Endothelial cell of umbilical vein (primary cell): ENCODE results near the gene GRM4. TPM values are rescaled to one million over a fixed set of nuclear protein-coding genes. Genes with fewer than 3 reads are reported as not detected.

ENCODE experiments used
- BruUV-seq: library from RNA; stranded (reverse); fragments of 400-500 nt; replicated peaks from 2 replicates; lab custom pipeline; 2021; lab: Mats Ljungman, UMichigan
- CTCF ChIA-PET: fragments of 300-600, 350-600 bp; sonication (Branson Sonifier 250); formaldehyde crosslinking; loops from one replicate; lab custom pipeline; 2021; ENCODE audit warnings: antibody characterized with exemption, inconsistent platforms; lab: Charles Lee
- POLR2A ChIA-PET: fragments of 300-600, 350-600 bp; sonication (Branson Sonifier 250); formaldehyde crosslinking; loops from one replicate; lab custom pipeline; 2021; ENCODE audit warnings: antibody characterized with exemption, inconsistent platforms; lab: Charles Lee
- DNase-seq: peaks from one replicate; pipeline ENCODE4 v3.0.0-alpha.2; 2011; ENCODE audit warnings: low read depth, low spot score
- FAIRE-seq: peaks from 2 replicates; lab custom pipeline; 2011; peaks lifted over from hg19 to GRCh38; lab: Jason Lieb, UNC
- H2AFZ ChIP-seq: 2 replicates; pipeline ENCODE4 v1.6.0; 2012; ENCODE audit warnings: low read depth, low read length, control low read depth, inconsistent platforms
- H3K27ac ChIP-seq: 2 replicates; pipeline ENCODE4 v1.5.1; 2011; ENCODE audit warnings: low read depth, mild to moderate bottlenecking, control low read depth, low read length, moderate library complexity; ENCODE audit not compliant: insufficient read depth
- H3K27me3 ChIP-seq, 2 experiments: 2 replicates each; pipeline versions ENCODE4 v1.6.0 to v1.6.1; 2011; ENCODE audit warnings: low read length in 2 of 2, mixed read lengths in 1 of 2; ENCODE audit not compliant: control insufficient read depth in 2 of 2, insufficient read depth in 2 of 2
- H3K36me3 ChIP-seq, 2 experiments: 2 replicates in 1 of 2; 3 replicates in 1 of 2; pipeline ENCODE4 v1.5.1; 2011; ENCODE audit warnings: low read length in 2 of 2, mild to moderate bottlenecking in 1 of 2, moderate library complexity in 1 of 2; ENCODE audit not compliant: control insufficient read depth in 2 of 2, insufficient read depth in 2 of 2; ENCODE audit errors: extremely low read depth in 1 of 2
- H3K4me1 ChIP-seq: 3 replicates; pipeline ENCODE4 v1.5.1; 2011; ENCODE audit warnings: mild to moderate bottlenecking, low read length; ENCODE audit not compliant: control insufficient read depth, insufficient read depth; ENCODE audit errors: extremely low read depth
- H3K4me2 ChIP-seq: 2 replicates; pipeline ENCODE4 v1.6.1; 2011; ENCODE audit warnings: low read length, control low read depth, mixed read lengths; ENCODE audit not compliant: insufficient read depth
- H3K4me3 ChIP-seq, 3 experiments: fragments of 200-600 bp in 1 of 3; sonication (generic), shearing (Covaris generic) in 1 of 3; replicated peaks in 1 of 3; 2 replicates each; pipeline ENCODE4 v1.5.1; 2011 to 2016; ENCODE audit warnings: control low read depth in 3 of 3, low read length in 3 of 3, mild to moderate bottlenecking in 2 of 3, inconsistent platforms in 1 of 3, low read depth in 1 of 3, moderate library complexity in 1 of 3; ENCODE audit not compliant: insufficient read depth in 1 of 3
- H3K79me2 ChIP-seq: 2 replicates; pipeline ENCODE4 v1.6.0; 2012; ENCODE audit warnings: low read length, inconsistent platforms; ENCODE audit not compliant: control insufficient read depth, insufficient read depth
- H3K9ac ChIP-seq: replicated peaks from 2 replicates; pipeline ENCODE3; 2011; ENCODE audit warnings: low read length, control low read depth; ENCODE audit not compliant: insufficient read depth; ENCODE audit errors: extremely low read depth
- H3K9me1 ChIP-seq: replicated peaks from 3 replicates; pipeline ENCODE4 v1.6.0; 2011; ENCODE audit warnings: mild to moderate bottlenecking, low read length; ENCODE audit not compliant: control insufficient read depth, insufficient read depth; ENCODE audit errors: extremely low read depth
- H3K9me3 ChIP-seq: replicated peaks from 2 replicates; pipeline ENCODE4 v1.5.1; 2012; ENCODE audit warnings: low read length, inconsistent platforms; ENCODE audit not compliant: control insufficient read depth, insufficient read depth
- H4K20me1 ChIP-seq: replicated peaks from 2 replicates; pipeline ENCODE3; 2011; ENCODE audit warnings: mild to moderate bottlenecking, low read length; ENCODE audit not compliant: control insufficient read depth, insufficient read depth; ENCODE audit errors: extremely low read depth
- CTCF ChIP-seq, 2 donors: IDR thresholded peaks; 1 replicate in 1 of 2; 2 replicates in 1 of 2; pipeline ENCODE4 v1.5.1; 2011; ENCODE audit warnings: low read length in 2 of 2, mild to moderate bottlenecking in 2 of 2, moderate library complexity in 2 of 2, control low read depth in 1 of 2, inconsistent platforms in 1 of 2, low read depth in 1 of 2; ENCODE audit not compliant: insufficient read depth in 1 of 2; ENCODE audit errors: extremely low read depth in 1 of 2
- EZH2 ChIP-seq: IDR thresholded peaks from 2 replicates; pipeline ENCODE4 v1.6.1; 2012; ENCODE audit warnings: borderline replicate concordance, low read depth, mild to moderate bottlenecking, moderate library complexity, low read length, inconsistent platforms; ENCODE audit not compliant: severe bottlenecking
- FOS ChIP-seq: IDR thresholded peaks from 2 replicates; pipeline ENCODE4 v1.6.1; 2011; ENCODE audit warnings: mild to moderate bottlenecking, low read length, moderate library complexity, borderline replicate concordance; ENCODE audit not compliant: insufficient read depth
- GATA2 ChIP-seq: IDR thresholded peaks from 2 replicates; pipeline ENCODE4 v1.7.0; 2011; ENCODE audit warnings: low read depth, mild to moderate bottlenecking, moderate library complexity, mixed read lengths, low read length; ENCODE audit not compliant: insufficient read length, insufficient read depth
- JUN ChIP-seq: IDR thresholded peaks from 2 replicates; pipeline ENCODE4 v1.6.1; 2011; ENCODE audit warnings: borderline replicate concordance, low read depth; ENCODE audit not compliant: insufficient read length, insufficient read depth
- MAX ChIP-seq: IDR thresholded peaks from 2 replicates; pipeline ENCODE4 v1.6.1; 2011; ENCODE audit not compliant: insufficient read depth, insufficient read length
- MYC ChIP-seq: IDR thresholded peaks from one replicate; pipeline ENCODE4 v1.6.1; 2011; ENCODE audit warnings: mild to moderate bottlenecking, low read depth, low read length
- POLR2A ChIP-seq: IDR thresholded peaks from 2 replicates; pipeline ENCODE4 v1.6.1; 2012; ENCODE audit warnings: low read depth, mild to moderate bottlenecking, control low read depth, low read length
- POLR2AphosphoS5 ChIP-seq: IDR thresholded peaks from 2 replicates; pipeline ENCODE4 v1.6.1; 2012; ENCODE audit warnings: low read depth, mild to moderate bottlenecking, control low read depth, low read length, moderate library complexity; ENCODE audit not compliant: insufficient read depth
- dilution Hi-C: fragments of 300-500 bp; cut with MboI; formaldehyde crosslinking; loops from one replicate; pipeline ENCODE4 v1.15.0; 2019; ENCODE audit warnings: low sequenced_read_pairs; ENCODE audit not compliant: extremely low pct_ligation_motif_present
- intact Hi-C: fragments of 100-400 bp; cut with micrococcal nuclease; formaldehyde crosslinking; loops from one replicate; pipeline ENCODE4 v1.10.0; 2022
- polyA plus RNA-seq, 4 experiments: library from polyadenylated mRNA; depleted of rRNA in 3 of 4; stranded (reverse) in 3 of 4; unstranded in 1 of 4; fragments of >200 nt; gene quantifications; 2 replicates each; pipeline versions ENCODE4 v1.2.1 to v1.2.3, GENCODE V29; 2011 to 2012; ENCODE audit warnings: missing spikeins in 1 of 4
- total RNA-seq: library from RNA; stranded (reverse); gene quantifications from 2 replicates; pipeline ENCODE4 v1.2.3, GENCODE V29; 2021

Gene GRM4
- total and polyA plus RNA-seq, 2 donors (not counting 3 experiments of a cell fraction or from before 2014, with no cell fraction given) = 0.03 TPM; not detected in 1

GRCh38 chr6:33980176-33981175 lies 165.4 kb downstream of the GRM4 start:
- Histone ChIP-seq H3K27ac (no peak overlapping the region), H3K9me3 (no peaks in the 10 kb centered on the region), H3K4me3 (no peak overlapping the region), H2AFZ (no peak overlapping the region), H3K36me3 (no peaks in the 10 kb centered on the region), H3K27me3 (peaks cover 9 to 14% of the 10 kb centered on the region in 2 experiments), H4K20me1 (no peaks in the 10 kb centered on the region), H3K9ac (no peak overlapping the region), H3K4me2 (no peak overlapping the region), H3K9me1 (no peaks in the 10 kb centered on the region), H3K79me2 (no peaks in the 10 kb centered on the region), H3K4me1 (no peaks in the 10 kb centered on the region)
- BruUV-seq = no TSS peak
- TF ChIP-seq GATA2 (no peak), POLR2A (no peak), POLR2AphosphoS5 (no peak), MAX (no peak), FOS (no peak), EZH2 (no peak), MYC (no peak), JUN (no peak), CTCF (IDR thresholded peaks at IDR 0.05; ENCODE audit: extremely low read depth in 1 of 2, insufficient read depth in 1 of 2, low read depth in 1 of 2, low read length in 2 of 2) (no peak)
- FAIRE-seq (no peak), DNase-seq (no peak)
- intact Hi-C loops (no loop called here), dilution Hi-C loops (no loop called here)
- ChIA-PET POLR2A (no interaction called here), CTCF (no interaction called here)
